HG02623 (cell line): ENCODE measurements around the gene SEC14L5.

Experiments used
- ATAC-seq: cut with Tn5 transposase; IDR thresholded peaks from one replicate; pipeline ENCODE4 v1.9.1; 2021; ENCODE audit warnings: moderate library complexity; ENCODE audit not compliant: unreplicated experiment

The SEC14L5 gene

DNA sequence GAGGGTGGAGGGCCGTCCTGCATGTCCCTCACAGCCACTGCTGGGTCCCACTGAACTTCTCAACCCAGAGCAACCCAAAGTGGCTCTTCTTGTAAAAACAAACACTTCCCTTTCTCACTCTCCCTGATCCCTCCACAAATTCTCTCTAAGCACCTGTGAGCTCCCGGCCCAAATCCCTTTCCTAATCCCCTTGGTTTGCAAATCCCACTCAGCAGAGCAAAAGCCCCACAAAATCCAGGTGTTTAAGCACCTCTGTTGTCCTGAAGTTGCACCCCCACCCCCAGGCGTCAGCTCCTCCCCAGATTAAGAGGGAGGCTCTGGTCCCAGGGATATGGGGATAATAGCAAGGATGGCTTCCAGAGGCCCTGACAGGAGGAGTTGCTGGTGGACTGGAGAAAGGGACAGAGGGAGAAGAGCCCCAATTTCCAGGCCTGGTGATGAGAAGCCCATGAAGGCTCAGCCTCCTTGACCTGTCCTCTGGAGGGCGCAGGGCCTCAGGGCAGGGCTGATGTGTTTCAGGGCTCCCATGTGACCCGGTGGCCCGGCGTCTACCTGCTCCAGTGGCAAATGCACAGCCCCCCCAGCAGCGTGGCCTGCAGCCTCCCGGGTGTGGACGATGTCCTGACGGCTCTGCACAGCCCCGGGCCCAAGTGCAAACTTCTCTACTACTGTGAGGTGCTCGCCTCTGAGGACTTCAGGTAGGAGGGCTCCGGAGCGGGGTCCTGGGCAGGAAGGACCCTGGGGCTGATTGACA lies 52.6 kb downstream of the SEC14L5 start:
- ATAC-seq, result no peak

DNA sequence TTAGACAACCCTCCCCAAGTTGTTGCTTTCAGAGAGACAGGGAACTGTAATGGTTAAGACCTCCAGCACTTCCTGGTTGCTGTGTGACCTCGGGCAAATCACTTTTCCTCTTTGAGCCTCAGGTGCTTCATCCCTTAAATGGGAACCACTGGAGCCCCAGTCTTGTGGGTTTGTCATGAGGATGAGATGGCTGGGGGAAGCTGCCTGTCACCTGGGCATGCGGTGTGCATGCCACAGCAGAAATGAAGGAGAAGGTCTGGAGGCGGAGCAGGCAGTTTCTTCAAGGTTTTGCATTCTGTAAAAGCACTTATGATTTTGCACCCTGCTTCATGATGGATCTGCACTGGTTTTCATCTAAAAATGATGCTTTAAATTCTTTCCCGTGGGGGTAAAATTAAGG lies 53.5 kb downstream of the SEC14L5 start:
- no peak for ATAC-seq

DNA sequence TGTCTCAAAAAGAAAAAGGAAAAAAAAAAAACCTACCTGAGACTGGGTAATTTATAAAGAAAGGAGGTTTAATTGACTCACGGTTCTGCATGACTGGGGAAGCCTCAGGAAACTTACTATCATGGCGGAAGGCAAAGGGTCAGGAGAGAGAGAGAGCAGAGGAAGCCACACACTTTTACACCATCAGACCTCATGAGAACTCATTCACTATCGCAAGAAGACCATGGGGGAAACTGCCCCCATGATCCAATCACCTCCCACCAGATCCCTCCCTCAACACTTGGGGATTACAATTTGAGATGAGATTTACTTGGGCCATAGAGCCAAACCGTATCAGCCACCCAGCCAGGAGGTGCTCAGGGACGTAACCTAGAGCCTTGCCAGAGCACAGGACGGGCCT lies 54.8 kb downstream of the SEC14L5 start:
- no peak for ATAC-seq

DNA sequence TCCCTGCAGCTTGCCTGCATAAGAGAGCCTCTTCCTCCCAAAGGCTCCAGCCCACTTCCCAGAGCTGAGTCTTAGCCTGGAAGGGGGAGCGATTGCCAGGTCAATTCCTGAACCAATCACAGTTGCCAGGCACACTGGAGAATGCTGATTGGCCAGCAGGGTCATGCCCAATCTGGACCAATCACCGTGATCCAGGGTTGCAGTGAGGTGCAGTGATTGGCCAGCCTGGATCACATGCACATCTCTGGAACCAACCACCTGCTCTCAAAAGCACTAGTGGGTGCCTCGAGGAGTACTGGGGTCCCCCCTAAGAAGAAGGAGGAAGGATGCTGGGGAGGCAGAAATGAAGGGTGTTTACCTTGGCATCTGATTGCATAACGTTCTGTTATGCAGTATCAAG lies 57.2 kb downstream of the SEC14L5 start:
- ATAC-seq, result no peak

DNA sequence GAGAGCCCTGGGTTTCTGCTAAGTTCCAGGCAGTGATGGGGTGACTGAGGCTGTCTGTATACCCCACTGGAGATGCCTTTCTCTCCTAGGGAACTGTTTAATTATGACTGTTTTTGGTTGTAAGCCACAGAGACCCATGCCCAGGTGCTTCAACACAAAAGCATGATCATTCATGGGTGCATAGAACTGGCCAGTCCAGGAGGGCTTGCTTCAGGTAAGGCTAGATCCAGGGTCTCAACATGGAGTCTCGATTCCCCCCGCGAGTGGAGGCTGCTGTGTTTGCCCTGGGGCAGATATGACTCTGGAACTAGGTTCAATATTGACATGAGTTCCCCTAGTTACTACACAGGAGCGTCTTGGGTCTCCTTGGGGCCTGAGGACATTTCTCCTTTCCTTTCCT lies 57.8 kb downstream of the SEC14L5 start:
- ATAC-seq, result no peak

DNA sequence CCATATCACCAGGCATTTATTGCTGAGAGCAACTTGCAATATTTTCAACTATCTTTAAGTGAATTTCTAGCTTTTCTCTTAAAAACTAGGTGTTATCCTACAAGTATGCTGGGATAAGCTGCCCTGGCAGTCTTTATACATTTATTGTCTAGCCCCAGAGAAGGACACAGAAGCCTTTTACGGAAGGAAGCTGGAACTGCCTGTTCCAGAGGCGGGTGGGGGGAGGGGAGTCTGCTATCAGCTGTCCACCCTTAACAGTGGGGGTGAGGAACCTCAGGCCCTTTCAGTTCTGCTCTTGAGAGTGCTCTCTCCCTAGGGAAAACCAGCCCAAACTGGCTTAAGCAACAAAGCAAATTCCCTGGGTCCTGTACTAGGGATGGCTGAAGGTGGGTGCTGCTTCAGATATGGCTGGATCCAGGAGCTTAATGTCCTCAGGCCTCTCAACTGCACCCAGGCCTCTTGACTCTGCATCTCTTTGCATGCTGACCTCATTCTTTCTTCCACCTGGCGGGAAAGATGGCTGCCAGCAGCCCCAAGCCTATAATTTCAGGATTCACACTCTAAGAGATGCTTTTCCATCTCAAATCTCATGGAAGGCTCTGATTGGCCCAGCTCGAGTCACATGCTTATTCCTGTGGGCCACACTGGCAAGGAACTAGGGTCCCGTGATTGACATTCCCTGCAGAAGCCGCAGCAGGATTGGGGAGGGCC lies 59.0 kb downstream of the SEC14L5 start:
- ATAC-seq, result no peak

DNA sequence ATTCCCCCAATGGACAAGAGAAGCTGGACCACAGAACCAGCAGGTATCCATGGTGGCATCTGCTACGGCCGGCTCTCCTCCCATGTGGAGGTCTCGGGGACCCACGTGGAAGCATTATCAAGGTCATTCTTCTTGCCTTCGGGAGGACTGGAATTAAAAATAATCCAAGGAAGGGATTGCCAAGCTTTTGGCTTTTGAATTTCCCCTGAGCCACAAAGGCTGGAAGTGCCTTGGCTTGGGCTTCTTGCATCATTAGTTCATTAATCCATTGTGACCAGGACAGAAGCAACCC lies 59.5 kb downstream of the SEC14L5 start:
- no peak for ATAC-seq

DNA sequence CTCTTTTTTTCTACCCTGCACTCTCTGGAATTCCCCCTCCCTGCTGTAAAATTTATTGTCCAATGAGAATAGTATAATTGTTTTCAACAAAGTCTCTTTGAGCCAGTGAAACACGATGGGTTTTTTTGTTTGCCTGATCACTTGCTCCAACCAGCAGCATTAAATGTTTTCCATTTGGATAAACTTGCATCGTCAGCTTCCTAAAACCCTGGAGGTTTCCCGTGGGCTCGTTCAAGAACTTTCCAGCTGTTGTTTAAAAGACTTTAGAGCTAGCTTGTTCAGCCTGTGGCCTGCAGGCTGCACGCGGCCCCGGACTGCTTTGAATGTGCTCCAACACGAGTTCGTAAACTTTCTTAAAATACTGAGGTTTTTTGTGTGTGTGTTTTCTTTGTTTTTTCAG lies 60.7 kb downstream of the SEC14L5 start:
- no peak for ATAC-seq

DNA sequence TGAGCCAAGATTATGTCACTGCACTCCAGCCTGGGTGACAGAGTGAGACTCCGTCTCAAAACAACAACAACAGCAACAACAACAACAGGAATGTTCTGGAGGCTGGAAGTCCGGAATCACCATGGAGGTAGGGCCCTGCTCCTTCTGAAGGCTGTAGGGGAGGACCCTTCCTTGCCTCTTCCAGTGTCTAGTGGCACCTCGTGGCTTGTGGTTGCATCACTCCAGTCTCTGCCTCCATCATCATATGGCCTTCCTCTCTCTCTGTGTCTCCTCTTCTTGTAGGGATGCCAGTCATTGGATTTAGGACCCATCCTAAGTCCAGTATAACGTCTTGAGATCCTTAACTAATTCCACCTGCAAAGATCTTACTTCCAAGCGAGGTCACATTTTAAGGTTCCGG lies 61.6 kb downstream of the SEC14L5 start:
- ATAC-seq, result no peak

DNA sequence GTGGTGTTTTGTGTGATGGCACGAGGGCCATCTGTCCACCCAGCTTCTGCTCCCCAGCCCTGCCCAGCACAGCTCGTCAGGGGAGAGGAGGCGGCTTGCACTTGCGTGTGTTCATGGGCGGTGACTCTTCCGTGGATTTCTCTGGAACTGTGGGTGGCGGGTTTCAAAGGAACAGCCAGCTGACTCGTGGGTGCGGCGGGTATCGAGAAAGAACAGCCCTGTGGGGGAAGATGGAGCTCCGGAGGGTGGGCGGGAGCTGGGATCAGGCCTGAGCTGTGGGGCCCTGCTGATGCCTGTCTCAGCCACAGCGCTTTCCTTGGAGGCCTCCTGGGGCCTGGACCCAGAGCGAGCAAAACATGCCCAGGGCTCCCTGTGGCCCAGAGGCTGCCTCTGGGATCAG lies 62.4 kb downstream of the SEC14L5 start:
- no peak for ATAC-seq

DNA sequence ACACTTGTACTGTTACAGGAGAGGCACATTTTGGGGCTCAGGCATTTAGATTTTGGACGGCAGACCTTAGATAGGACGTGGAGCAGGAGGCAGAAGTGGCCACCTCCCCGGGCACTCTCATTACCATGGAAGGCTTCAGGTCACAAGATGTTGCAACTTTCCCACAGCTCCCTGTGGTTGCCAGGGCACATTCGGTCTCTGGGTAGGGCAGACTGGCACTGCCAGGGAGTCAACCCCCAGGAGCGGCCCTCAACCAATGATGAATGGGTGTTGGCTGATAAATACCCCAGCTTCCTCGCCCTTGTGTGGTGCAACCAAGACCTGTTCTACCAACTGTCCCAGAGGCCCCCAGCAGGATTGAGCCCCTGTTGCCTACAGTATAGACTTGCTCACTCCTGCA lies 64.4 kb downstream of the SEC14L5 start:
- ATAC-seq, result no peak

DNA sequence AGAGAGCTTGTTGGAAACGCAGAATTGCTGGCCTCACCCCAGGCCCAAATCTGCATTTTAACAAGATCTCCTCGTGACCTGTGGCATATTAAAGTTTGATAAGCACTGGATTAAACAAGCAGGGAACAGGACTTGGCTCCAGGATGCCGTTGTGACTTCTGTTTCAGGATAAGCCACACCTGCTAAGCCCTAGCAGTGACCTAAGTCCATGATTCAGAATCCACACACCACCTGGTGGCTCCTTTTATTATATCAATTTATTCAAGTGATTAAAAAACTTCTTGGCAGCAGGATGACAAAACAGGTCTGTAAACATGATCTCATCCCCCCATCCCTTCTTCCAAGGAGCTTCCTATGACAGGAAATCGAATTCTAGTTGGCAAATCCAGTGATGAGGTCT lies 66.5 kb downstream of the SEC14L5 start:
- no peak for ATAC-seq

DNA sequence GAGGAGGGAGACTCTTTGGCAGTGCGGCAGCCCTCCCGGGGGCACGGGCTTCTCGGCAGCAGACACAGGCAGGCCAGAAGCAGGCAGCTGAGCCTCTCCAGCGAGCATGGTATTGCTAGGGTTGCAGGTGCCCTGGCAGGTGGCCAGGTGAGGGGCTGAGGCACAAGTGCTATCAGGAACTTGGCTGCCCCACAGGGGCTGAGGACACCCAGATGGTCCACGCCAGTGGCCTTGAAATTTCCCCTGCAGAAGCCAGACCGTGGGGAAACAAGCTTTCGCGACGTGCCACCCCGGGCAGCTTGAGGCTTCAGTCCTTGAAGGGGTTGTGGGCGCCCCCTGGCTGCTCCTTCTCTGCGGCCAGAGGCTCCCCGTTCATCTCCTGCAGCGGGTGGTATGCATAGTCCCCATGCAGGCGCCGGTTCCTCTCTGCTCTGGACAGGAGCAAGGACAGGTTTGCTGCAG lies 67.1 kb downstream of the SEC14L5 start:
- ATAC-seq, result no peak

DNA sequence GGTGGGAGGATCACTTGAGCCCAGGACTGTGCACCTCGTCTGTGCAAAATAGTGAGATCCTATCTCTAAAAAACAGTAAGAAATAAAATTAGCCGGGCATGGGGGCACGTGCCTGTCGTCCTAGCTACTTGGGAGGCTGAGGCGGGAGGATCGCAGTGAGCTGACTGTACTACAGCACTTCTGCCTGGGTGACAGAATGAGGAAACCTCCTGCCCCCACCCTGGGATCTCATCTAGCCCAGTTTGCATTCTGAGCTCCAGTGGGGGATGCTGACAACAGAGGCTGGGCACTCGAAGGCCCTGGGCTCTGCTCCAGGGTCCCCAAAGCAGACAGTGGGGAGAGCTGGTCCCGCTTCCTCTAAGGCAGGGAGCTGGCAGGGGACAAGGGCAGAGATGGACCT lies 68.5 kb downstream of the SEC14L5 start:
- ATAC-seq, result no peak

DNA sequence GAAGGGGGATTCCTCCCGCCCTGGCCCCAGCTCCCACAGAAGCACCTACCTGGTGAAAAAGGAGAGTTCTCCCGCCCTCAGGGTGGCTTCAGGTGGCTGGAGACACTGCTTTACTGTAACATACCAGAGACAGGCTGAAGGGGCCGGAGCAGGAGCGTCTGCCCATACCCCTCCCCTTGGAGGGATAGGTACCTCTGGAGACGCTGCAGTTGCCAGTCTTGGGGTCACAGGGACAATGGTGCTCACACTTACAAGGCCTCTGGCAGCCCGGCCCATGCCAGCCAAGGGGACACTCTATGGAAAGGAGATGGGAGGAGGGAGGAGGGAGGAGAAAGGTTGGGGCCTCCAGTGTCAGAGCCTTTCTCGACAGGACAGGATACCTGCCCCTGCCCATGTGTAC lies 69.0 kb downstream of the SEC14L5 start:
- ATAC-seq, result no peak

DNA sequence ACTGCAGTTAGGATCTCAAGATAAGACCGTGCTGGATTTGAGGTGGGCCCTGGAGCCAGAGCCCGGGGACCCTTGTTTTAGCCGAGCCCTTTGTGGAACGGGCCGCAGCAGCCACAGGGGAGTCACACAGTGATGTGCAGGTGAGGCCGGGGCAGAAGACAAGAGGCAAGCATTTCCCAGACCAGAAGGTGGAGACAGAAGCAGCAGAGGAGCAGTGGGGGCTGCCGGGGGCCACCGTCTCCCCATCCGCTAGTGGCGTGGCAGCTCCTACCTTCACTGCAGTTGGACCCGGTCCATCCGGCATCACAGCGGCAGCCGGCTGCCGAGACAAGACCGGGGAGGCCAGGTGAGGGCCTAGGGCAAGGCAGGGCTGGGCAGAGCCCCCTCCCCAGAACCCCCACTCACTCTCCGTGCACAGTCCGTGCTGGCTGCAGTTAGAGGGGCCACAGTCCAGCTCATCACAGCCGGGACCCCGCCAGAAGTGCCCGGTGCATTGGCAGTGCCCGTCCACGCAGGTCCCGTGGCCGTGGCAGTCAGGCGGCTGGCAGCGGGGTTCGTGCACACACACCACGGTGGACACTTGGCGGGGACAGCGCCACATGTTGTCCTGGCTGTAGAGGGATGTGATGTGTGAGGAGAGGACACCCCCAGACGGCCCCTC lies 69.6 kb downstream of the SEC14L5 start:
- ATAC-seq, result no peak

DNA sequence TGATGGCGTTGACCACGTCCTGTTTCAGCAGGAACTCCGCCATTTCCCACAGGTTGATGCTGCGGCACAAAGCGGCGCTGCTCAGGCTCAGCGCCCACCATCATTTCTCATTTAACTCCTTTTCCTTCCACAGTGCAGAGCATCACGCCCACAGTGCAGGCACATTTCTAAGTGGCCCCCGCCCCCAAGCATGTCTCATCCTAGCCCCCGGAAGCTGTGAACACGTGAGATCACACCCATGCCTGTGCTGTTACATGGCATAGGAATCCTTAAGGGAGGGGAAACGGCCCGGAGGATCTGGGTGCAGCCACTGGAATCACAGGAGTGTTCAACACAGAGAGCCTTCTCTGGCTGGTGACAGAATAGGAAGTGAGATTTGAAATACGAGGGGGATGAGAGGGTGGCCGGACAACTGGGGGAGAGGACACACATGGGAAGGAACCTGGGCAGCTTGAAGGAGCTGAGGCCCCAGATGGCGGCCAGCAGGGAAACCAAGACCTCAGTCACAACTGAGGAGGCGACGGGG lies 70.9 kb downstream of the SEC14L5 start:
- ATAC-seq, result no peak

DNA sequence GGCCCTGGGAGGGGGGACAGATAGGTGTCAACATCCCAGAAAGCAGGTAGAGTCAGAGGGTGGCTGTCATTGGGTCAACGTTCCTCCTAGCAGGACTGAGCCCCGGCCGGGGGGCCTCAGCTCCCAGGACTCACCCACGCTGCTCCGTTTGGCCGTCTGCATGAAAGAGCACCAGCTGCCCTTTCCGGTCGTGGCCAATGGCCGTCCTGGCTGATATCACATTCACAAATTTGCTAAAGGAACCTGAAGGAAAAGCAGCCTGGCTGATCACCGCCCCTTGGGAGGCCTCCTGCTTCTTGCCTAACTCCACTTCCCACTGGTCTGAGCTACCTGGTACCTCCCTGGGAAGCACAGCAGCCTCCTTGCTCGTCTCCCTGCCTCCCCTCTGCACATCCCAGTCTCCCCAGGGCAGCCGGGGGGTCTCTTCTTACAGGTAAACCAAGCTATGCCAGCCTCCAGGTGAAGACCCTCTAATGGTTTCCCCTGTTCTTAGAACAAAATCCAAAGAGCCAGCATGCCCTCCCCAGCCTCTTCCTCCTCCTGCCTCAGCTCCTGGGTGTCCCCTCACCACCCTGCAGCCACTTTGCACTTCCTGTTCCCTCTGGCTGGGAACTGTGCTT lies 72.2 kb downstream of the SEC14L5 start:
- no peak for ATAC-seq

DNA sequence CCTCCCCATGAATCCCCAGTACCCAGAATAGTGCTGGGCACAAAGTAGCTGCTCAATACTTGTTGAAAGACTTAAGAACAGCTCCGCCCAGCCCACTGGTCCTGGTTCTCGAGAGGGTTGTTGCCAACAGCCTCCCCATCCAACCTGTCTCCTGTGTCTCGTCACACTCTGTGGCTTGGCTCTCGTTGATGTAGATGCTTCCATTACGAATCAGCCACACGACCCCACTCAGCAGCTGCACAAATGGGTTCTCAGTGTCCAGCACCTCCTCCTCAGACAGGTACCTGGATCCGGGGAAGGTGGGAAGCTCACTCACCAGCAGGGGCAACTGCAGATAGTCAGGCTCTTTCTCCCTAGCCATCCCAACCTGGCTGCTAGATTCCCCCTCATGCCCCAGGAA lies 73.5 kb downstream of the SEC14L5 start:
- ATAC-seq, result no peak

DNA sequence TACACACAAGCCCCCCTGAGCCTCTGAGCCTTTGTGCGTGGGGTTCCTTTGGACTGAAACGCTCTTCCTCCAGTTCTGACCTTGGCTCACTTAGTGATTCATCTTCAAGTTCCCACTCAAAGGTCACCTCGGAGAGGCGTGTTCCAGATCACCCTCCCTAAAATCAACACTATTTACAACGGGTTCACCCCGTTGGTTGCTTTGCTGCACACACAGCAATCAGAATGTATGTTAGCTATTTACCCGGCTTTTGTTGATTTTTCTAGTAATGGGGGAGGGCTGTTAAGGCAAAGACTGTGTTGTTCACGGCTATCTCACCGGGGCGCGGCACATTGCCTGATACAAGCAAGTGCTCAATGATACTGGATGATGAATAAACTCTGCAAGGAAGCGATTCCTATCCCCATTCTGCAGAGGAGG lies 74.6 kb downstream of the SEC14L5 start:
- ATAC-seq, result no peak
